ENCODE results near the gene CRYBA2.

CRYBA2 gene

GRCh38 chr2:218995561-218995960 lies 2.3 kb upstream of the CRYBA2 start:
- Histone ChIP-seq H3K9ac (ENCODE audit: low read length) (no peak overlapping the region), H3K9me3 (ENCODE audit: control insufficient read depth, low read length) (no peaks in the 10 kb centered on the region), H3K4me3 (ENCODE audit: low read length) (no peak overlapping the region), H3K36me3 (ENCODE audit: control insufficient read depth, insufficient read depth, low read length) (no peaks in the 10 kb centered on the region), H3K27me3 (ENCODE audit: control insufficient read depth, insufficient read depth, low read length) (peaks cover 79% of the 10 kb centered on the region), H3K4me1 (ENCODE audit: control insufficient read depth, insufficient read depth, low read length) (peaks cover 59% of the 10 kb centered on the region)

- peaks cover 93% of the 10 kb centered on the region for H3K27me3 ChIP-seq (ENCODE audit: control insufficient read depth, insufficient read depth, low read length)
- H3K4me3 ChIP-seq (ENCODE audit: low read length): no peak overlapping the region
Observed at GRCh38 chr2:218992703-218993344, 398 bp downstream of the CRYBA2 start.

DNA sequence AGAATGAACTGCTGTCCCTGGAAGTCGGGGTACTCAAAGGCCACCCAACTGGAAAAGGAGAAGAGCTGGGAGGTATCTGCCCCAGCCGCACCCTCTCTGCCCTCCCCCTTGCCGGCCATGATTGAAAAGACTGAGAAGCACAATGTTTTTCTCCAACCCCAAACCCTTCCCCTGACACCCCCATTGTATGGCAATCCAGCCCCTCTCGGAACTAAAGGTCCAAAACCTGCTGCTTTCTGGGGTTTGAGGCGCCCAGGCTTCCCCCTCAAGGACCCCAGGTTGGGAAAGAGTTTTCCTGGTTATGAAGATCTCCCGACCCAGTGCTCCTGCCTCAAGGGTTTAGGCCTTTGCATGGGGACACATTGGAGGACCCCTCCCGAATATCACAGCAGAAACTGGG lies 1.0 kb downstream of the CRYBA2 start:
- Histone ChIP-seq H3K9me3 (ENCODE audit: control insufficient read depth, low read length) (no peaks in the 10 kb centered on the region), H3K27me3 (ENCODE audit: control insufficient read depth, insufficient read depth, low read length) (peaks cover 95% of the 10 kb centered on the region), H3K9ac (ENCODE audit: low read length) (no peak overlapping the region), H3K36me3 (ENCODE audit: control insufficient read depth, insufficient read depth, low read length) (no peaks in the 10 kb centered on the region), H3K4me3 (ENCODE audit: low read length) (no peak overlapping the region), H3K4me1 (ENCODE audit: control insufficient read depth, insufficient read depth, low read length) (peaks cover 32% of the 10 kb centered on the region)

More at GRCh38 chr2:218992703-218993344, 398 bp downstream of the CRYBA2 start:
- Histone ChIP-seq H3K9me3 (ENCODE audit: control insufficient read depth, low read length) (no peaks in the 10 kb centered on the region), H3K9ac (ENCODE audit: low read length) (no peak overlapping the region), H3K4me1 (ENCODE audit: control insufficient read depth, insufficient read depth, low read length) (peaks cover 36% of the 10 kb centered on the region), H3K36me3 (ENCODE audit: control insufficient read depth, insufficient read depth, low read length) (no peaks in the 10 kb centered on the region)

DNA sequence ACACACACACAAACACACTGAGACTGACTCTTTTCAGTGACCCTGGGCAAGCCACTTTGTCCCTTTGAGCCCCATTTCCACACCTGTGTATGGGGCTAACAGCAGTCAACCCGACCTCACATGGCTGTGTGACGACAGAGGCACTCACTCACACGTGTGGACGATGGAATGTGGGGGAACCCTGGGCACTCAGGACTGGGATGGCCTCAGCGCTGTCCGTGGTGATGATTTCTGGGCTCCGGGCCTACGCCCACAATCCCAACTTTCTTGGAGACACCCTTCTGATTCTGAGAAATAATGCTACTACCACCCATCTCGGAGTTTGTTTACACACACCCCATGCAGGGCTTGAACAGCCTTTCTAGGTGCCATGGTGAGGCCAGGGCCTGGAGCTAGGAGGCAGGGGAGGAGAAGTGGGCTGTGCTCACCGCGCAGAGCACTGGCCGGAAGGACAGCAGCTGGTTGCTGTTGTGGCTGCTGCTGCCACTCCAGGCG lies 1.5 kb downstream of the CRYBA2 start:
- no peaks in the 10 kb centered on the region for H3K36me3 ChIP-seq (ENCODE audit: control insufficient read depth, insufficient read depth, low read length)
- H3K27me3 ChIP-seq (ENCODE audit: control insufficient read depth, insufficient read depth, low read length): peaks cover 97% of the 10 kb centered on the region
- no peaks in the 10 kb centered on the region for H3K9me3 ChIP-seq (ENCODE audit: control insufficient read depth, low read length)
- H3K4me1 ChIP-seq (ENCODE audit: control insufficient read depth, insufficient read depth, low read length): peaks cover 29% of the 10 kb centered on the region
- no peak overlapping the region for H3K9ac ChIP-seq (ENCODE audit: low read length)
- no peak overlapping the region for H3K4me3 ChIP-seq (ENCODE audit: low read length)

- no peak overlapping the region for H3K4me3 ChIP-seq (ENCODE audit: low read length)
- no peak overlapping the region for H3K9ac ChIP-seq (ENCODE audit: low read length)
- peaks cover 98% of the 10 kb centered on the region for H3K27me3 ChIP-seq (ENCODE audit: control insufficient read depth, insufficient read depth, low read length)
- H3K4me1 ChIP-seq (ENCODE audit: control insufficient read depth, insufficient read depth, low read length): peaks cover 18% of the 10 kb centered on the region
- H3K36me3 ChIP-seq (ENCODE audit: control insufficient read depth, insufficient read depth, low read length): no peaks in the 10 kb centered on the region
- no peaks in the 10 kb centered on the region for H3K9me3 ChIP-seq (ENCODE audit: control insufficient read depth, low read length)
Observed at GRCh38 chr2:218990612-218991011, 2.6 kb downstream of the CRYBA2 start.

DNA sequence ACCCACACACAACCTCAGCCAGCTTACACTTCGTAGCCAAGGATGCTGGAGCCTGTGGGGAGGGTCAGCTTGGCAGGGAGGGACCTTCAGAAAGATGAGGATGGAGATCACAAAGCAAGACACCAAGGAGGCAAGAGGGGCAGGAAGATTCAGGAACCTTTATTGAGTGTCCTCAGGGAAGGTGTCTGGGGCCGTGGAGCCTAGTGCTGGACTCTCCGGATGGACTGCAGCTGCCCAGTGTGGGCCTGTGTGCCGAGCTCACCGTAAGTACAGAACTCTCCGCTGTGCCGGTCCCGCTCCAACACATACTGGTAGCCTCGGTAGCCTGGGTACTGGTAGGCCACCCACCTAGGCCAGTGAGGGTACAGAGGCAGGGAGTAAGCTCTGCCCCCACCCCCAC lies 3.2 kb downstream of the CRYBA2 start:
- H3K27me3 ChIP-seq (ENCODE audit: control insufficient read depth, insufficient read depth, low read length): peaks cover 98% of the 10 kb centered on the region

GRCh38 chr2:218988650-218989049 lies 4.6 kb downstream of the CRYBA2 start:
- Histone ChIP-seq H3K4me1 (ENCODE audit: control insufficient read depth, insufficient read depth, low read length) (peaks cover 18% of the 10 kb centered on the region), H3K36me3 (ENCODE audit: control insufficient read depth, insufficient read depth, low read length) (no peaks in the 10 kb centered on the region), H3K27me3 (ENCODE audit: control insufficient read depth, insufficient read depth, low read length) (peaks cover 99% of the 10 kb centered on the region), H3K9me3 (ENCODE audit: control insufficient read depth, low read length) (no peaks in the 10 kb centered on the region), H3K4me3 (ENCODE audit: low read length) (no peak overlapping the region), H3K9ac (ENCODE audit: low read length) (no peak overlapping the region)

More for the DNA sequence above, 3.2 kb downstream of the CRYBA2 start:
- H3K4me1 ChIP-seq (ENCODE audit: control insufficient read depth, insufficient read depth, low read length): peaks cover 17% of the 10 kb centered on the region
- H3K36me3 ChIP-seq (ENCODE audit: control insufficient read depth, insufficient read depth, low read length): no peaks in the 10 kb centered on the region
- no peak overlapping the region for H3K9ac ChIP-seq (ENCODE audit: low read length)
- no peaks in the 10 kb centered on the region for H3K9me3 ChIP-seq (ENCODE audit: control insufficient read depth, low read length)
- H3K4me3 ChIP-seq (ENCODE audit: low read length): no peak overlapping the region

DNA sequence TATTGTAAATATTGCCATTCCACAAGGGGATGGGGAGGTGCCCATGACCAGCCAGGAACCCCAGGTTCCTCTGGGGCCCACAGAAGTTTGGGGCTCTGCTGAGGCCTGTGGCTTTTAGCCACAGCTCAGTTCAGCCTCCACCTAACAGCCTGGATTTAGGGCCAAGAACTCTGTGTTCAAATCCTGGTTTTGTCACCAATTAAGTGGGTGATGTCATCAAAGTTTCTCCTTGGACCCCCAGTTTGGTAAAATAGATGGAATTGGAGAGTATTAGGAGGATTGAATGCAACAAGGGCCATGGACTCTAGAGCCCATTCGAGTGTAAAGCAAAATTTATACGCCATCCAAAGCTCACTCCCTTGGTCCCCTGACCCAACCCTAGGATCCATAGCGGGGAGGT lies 5.1 kb downstream of the CRYBA2 start:
- no peak overlapping the region for H3K4me3 ChIP-seq (ENCODE audit: low read length)
- H3K9me3 ChIP-seq (ENCODE audit: control insufficient read depth, low read length): no peaks in the 10 kb centered on the region
- peaks cover 17% of the 10 kb centered on the region for H3K4me1 ChIP-seq (ENCODE audit: control insufficient read depth, insufficient read depth, low read length)
- H3K27me3 ChIP-seq (ENCODE audit: control insufficient read depth, insufficient read depth, low read length): peaks cover 99% of the 10 kb centered on the region
- H3K9ac ChIP-seq (ENCODE audit: low read length): no peak overlapping the region
- no peaks in the 10 kb centered on the region for H3K36me3 ChIP-seq (ENCODE audit: control insufficient read depth, insufficient read depth, low read length)

GRCh38 chr2:218986148-218986761 lies 7.0 kb downstream of the CRYBA2 start:
- peaks cover 99% of the 10 kb centered on the region for H3K27me3 ChIP-seq (ENCODE audit: control insufficient read depth, insufficient read depth, low read length)
- no peaks in the 10 kb centered on the region for H3K9me3 ChIP-seq (ENCODE audit: control insufficient read depth, low read length)
- peaks cover 21% of the 10 kb centered on the region for H3K4me1 ChIP-seq (ENCODE audit: control insufficient read depth, insufficient read depth, low read length)
- H3K9ac ChIP-seq (ENCODE audit: low read length): no peak overlapping the region
- H3K4me3 ChIP-seq (ENCODE audit: low read length): no peak overlapping the region
- H3K36me3 ChIP-seq (ENCODE audit: control insufficient read depth, insufficient read depth, low read length): no peaks in the 10 kb centered on the region

DNA sequence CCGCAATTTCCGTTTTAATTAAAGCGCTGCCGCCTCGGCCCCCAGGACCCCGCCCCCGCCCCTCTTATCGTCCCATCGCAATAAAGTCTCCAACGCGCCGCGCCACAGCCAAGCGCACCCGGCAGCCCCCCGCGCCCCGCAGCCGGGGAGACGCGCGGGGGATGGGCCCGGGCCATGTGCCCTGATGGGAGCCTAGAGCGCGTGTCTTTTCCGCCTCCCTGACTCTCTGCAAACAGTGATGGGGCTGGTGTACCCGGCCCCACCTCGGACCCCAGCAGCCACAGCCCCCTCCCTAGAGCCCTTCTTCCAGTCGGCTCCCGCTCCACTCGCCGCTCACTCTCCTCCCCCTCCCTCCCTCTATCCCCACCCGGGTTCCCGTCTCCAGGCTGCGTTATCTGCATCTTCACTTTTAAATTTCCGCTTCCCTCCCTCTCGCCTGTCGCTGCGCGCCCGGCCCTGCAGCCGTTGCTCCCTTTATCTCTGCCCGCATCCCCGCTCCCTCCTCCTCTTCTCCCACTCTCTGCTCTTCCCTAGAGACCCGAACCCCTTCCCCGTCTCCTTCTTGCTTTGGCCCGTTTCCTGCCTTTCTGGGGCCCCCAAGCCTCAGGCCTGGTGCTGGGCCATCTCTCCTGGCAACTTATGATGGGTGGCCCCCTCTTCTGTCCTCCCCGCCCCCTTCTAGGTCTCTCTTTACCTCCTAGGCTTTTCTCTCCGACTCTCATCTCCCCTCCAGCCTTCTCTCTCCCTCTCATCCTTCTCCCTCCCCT lies 7.7 kb downstream of the CRYBA2 start:
- H3K9me3 ChIP-seq (ENCODE audit: control insufficient read depth, low read length): no peaks in the 10 kb centered on the region
- H3K4me1 ChIP-seq (ENCODE audit: control insufficient read depth, insufficient read depth, low read length): peaks cover 26% of the 10 kb centered on the region
- H3K4me3 ChIP-seq (ENCODE audit: low read length): no peak overlapping the region
- H3K9ac ChIP-seq (ENCODE audit: low read length): no peak overlapping the region
- no peaks in the 10 kb centered on the region for H3K36me3 ChIP-seq (ENCODE audit: control insufficient read depth, insufficient read depth, low read length)
- peaks cover 98% of the 10 kb centered on the region for H3K27me3 ChIP-seq (ENCODE audit: control insufficient read depth, insufficient read depth, low read length)

- H3K9me3 ChIP-seq (ENCODE audit: control insufficient read depth, low read length): no peaks in the 10 kb centered on the region
- H3K9ac ChIP-seq (ENCODE audit: low read length): peak within 1 kb of the TSS; percentile 18
- no peak within 1 kb of the TSS for H3K4me3 ChIP-seq (ENCODE audit: low read length)
- H3K36me3 ChIP-seq (ENCODE audit: control insufficient read depth, insufficient read depth, low read length): no peaks in the 10 kb centered on the region
- peaks cover 26% of the 10 kb centered on the region for H3K4me1 ChIP-seq (ENCODE audit: control insufficient read depth, insufficient read depth, low read length)
- H3K27me3 ChIP-seq (ENCODE audit: control insufficient read depth, insufficient read depth, low read length): peaks cover 96% of the 10 kb centered on the region
Observed at GRCh38 chr2:218985021-218985324, 8.2 kb downstream of the CRYBA2 start, which contains the start of gene FEV. Gene FEV, minus strand, starts transcription at chr2:218985184. Its CDS starts 109 bp downstream, at chr2:218985075.
